ENCODE data around the gene USP6NL.

USP6NL gene

DNA sequence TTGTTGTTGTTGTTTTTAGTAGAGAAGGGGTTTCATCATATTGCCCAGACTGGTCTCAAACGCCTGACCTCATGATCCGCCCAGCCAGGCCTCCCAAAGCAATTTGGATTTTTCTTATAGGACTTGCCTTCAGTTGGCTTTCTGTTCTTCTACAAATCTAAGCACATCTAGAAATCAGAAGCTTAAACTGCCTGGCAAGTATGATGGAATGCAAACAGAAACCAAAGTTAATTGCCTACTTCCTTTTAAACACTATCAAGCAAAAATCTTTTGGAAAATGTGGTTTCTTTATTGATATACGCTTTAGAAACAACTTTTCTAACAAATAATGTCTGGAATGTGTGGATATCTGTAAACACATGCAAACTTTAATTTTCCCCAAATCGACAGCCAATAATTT is 64.9 kb downstream of the USP6NL start:
- H2AK5ac ChIP-seq (ENCODE audit: low read depth, low read length) = no peak overlapping the region
- no peak overlapping the region for H3K4me3 ChIP-seq (ENCODE audit: low read length in 2 of 2)
- H3K27me3 ChIP-seq (ENCODE audit: control insufficient read depth in 3 of 3, insufficient read depth in 3 of 3, low read depth in 1 of 3, low read length in 3 of 3) = no peaks in the 10 kb centered on the region
- no peak overlapping the region for H2BK5ac ChIP-seq (ENCODE audit: low read length)
- no peak overlapping the region for H2BK120ac ChIP-seq (ENCODE audit: low read depth, low read length)
- no peak overlapping the region for H3K23ac ChIP-seq (ENCODE audit: low read depth, low read length, poor library complexity)
- peaks cover 0 to 2% of the 10 kb centered on the region in 2 donors for H3K4me1 ChIP-seq (ENCODE audit: control insufficient read depth in 2 of 2, insufficient read depth in 1 of 2, low read depth in 1 of 2, low read length in 2 of 2)
- no peak overlapping the region for H3K27ac ChIP-seq (replicated peaks; ENCODE audit: low read length)
- H3K14ac ChIP-seq (ENCODE audit: low read length) = no peak overlapping the region
- no peak overlapping the region for H3K9ac ChIP-seq (ENCODE audit: low read depth, low read length, poor library complexity)
- peaks cover 4% of the 10 kb centered on the region for H3K79me1 ChIP-seq (ENCODE audit: low read depth, low read length)
- H4K91ac ChIP-seq (ENCODE audit: low read depth, low read length, poor library complexity) = no peak overlapping the region
- no peak overlapping the region for H4K8ac ChIP-seq (ENCODE audit: low read depth, low read length)
- no CpG with 5 or more reads among the region's 4 CpGs for WGBS, 2 donors (ENCODE audit: extremely low coverage in 2 of 2, insufficient read length in 2 of 2, insufficient replicate concordance in 1 of 2)
- no peak overlapping the region for H2BK15ac ChIP-seq (ENCODE audit: low read length)
- no peak overlapping the region for H3K4me2 ChIP-seq (ENCODE audit: insufficient read depth, low read length, poor library complexity, severe bottlenecking)
- H2BK12ac ChIP-seq (ENCODE audit: low read length) = no peak overlapping the region
- H2AFZ ChIP-seq (ENCODE audit: low read length) = no peak overlapping the region
- H3K36me3 ChIP-seq (replicated peaks in 1 of 2; ENCODE audit: control insufficient read depth in 2 of 2, insufficient read depth in 2 of 2, low read length in 2 of 2) = no peaks in the 10 kb centered on the region
- H3K4ac ChIP-seq (ENCODE audit: low read length) = no peak overlapping the region
- H3K9me3 ChIP-seq (replicated peaks in 1 of 2; ENCODE audit: control insufficient read depth in 2 of 2, insufficient read depth in 1 of 2, low read depth in 1 of 2, low read length in 2 of 2) = peaks cover 0 to 3% of the 10 kb centered on the region in 2 donors
- no peak for DNase-seq (ENCODE audit: low spot score)
- no peak overlapping the region for H3K18ac ChIP-seq (ENCODE audit: low read length)

DNA sequence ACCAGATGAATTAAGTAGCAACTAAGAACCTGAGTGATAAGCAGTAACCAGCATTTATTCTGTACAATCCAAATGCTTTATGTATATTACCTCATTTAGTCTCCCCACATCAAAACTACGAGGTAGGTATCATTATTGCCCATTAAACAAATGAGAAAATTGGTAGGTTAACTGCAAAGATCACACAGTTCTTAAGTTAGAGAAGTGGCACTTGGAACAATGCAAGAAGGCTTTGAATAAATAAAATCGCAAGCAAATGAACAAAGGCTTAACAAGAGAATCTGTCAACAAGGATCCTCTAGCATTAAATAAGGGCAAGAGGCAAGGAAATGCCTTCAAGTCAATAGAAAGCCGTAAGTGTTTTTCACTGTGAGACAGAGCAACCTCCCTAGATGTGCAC is 70.2 kb downstream of the USP6NL start:
- H3K4me3 ChIP-seq (ENCODE audit: low read length in 2 of 2) = no peak overlapping the region
- H3K4me1 ChIP-seq (ENCODE audit: control insufficient read depth in 2 of 2, insufficient read depth in 1 of 2, low read depth in 1 of 2, low read length in 2 of 2) = peaks cover 0 to 8% of the 10 kb centered on the region in 2 donors
- no peaks in the 10 kb centered on the region for H3K9me3 ChIP-seq (replicated peaks in 1 of 2; ENCODE audit: control insufficient read depth in 2 of 2, insufficient read depth in 1 of 2, low read depth in 1 of 2, low read length in 2 of 2)
- no peak overlapping the region for H2AFZ ChIP-seq (ENCODE audit: low read length)
- H3K36me3 ChIP-seq (replicated peaks in 1 of 2; ENCODE audit: control insufficient read depth in 2 of 2, insufficient read depth in 2 of 2, low read length in 2 of 2) = peaks cover 0 to 2% of the 10 kb centered on the region in 2 donors
- H4K8ac ChIP-seq (ENCODE audit: low read depth, low read length) = no peak overlapping the region
- H3K18ac ChIP-seq (ENCODE audit: low read length) = no peak overlapping the region
- no peak overlapping the region for H2BK5ac ChIP-seq (ENCODE audit: low read length)
- H2BK12ac ChIP-seq (ENCODE audit: low read length) = no peak overlapping the region
- H3K27me3 ChIP-seq (ENCODE audit: control insufficient read depth in 3 of 3, insufficient read depth in 3 of 3, low read depth in 1 of 3, low read length in 3 of 3) = no peaks in the 10 kb centered on the region
- no peak overlapping the region for H3K27ac ChIP-seq (replicated peaks; ENCODE audit: low read length)
- no peak overlapping the region for H3K4me2 ChIP-seq (ENCODE audit: insufficient read depth, low read length, poor library complexity, severe bottlenecking)
- no peak overlapping the region for H4K91ac ChIP-seq (ENCODE audit: low read depth, low read length, poor library complexity)
- no CpG with 5 or more reads among the region's 3 CpGs for WGBS, 2 donors (ENCODE audit: extremely low coverage in 2 of 2, insufficient read length in 2 of 2, insufficient replicate concordance in 1 of 2)
- no peak overlapping the region for H3K14ac ChIP-seq (ENCODE audit: low read length)
- no peak overlapping the region for H3K9ac ChIP-seq (ENCODE audit: low read depth, low read length, poor library complexity)
- peaks cover 10% of the 10 kb centered on the region for H3K79me1 ChIP-seq (ENCODE audit: low read depth, low read length)
- H3K23ac ChIP-seq (ENCODE audit: low read depth, low read length, poor library complexity) = no peak overlapping the region
- no peak overlapping the region for H2AK5ac ChIP-seq (ENCODE audit: low read depth, low read length)
- no peak overlapping the region for H2BK120ac ChIP-seq (ENCODE audit: low read depth, low read length)
- no peak overlapping the region for H2BK15ac ChIP-seq (ENCODE audit: low read length)
- H3K4ac ChIP-seq (ENCODE audit: low read length) = no peak overlapping the region
- no peak for DNase-seq (ENCODE audit: low spot score)

DNA sequence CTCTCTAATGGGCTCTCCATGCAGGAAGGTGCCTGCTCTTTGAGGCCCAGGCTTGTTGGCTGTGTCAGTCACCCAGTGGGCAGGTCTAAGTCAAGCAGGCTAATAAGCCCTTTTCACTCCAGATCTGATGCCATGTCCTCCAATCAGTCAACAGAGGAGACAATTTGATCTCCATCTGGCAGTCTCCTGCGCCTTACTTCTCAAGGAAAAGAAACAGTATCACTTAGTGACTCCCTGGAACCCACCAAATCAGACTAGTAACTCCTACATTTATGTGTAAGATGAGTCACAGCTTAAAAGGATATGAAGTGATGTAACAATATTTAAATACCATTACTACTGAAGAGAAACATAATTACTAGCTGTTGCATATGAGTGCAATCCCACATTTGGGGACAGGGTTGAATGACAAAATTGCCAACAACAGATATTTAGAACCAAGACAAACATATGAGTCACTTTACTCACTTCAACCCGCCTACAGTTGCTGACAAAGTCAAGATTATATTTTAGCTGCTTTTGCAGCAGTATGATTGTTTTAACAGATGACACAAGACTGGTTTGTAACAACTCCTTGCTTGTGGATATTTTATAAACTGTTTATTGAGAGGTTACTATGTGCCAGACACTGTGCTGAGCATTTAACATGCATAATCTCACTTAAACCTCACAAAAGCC is 72.1 kb downstream of the USP6NL start:
- H3K9me3 ChIP-seq (replicated peaks in 1 of 2; ENCODE audit: control insufficient read depth in 2 of 2, insufficient read depth in 1 of 2, low read depth in 1 of 2, low read length in 2 of 2) = no peaks in the 10 kb centered on the region
- DNase-seq (ENCODE audit: low spot score) = no peak
- H3K9ac ChIP-seq (ENCODE audit: low read depth, low read length, poor library complexity) = no peak overlapping the region
- peaks cover 0 to 13% of the 10 kb centered on the region in 2 donors for H3K4me1 ChIP-seq (ENCODE audit: control insufficient read depth in 2 of 2, insufficient read depth in 1 of 2, low read depth in 1 of 2, low read length in 2 of 2)
- H3K4me3 ChIP-seq (ENCODE audit: low read length in 2 of 2) = no peak overlapping the region
- no peak overlapping the region for H2BK120ac ChIP-seq (ENCODE audit: low read depth, low read length)
- WGBS, 2 donors (ENCODE audit: extremely low coverage in 2 of 2, insufficient read length in 2 of 2, insufficient replicate concordance in 1 of 2) = no CpG with 5 or more reads among the region's 2 CpGs
- H4K91ac ChIP-seq (ENCODE audit: low read depth, low read length, poor library complexity) = no peak overlapping the region
- H2AK5ac ChIP-seq (ENCODE audit: low read depth, low read length) = no peak overlapping the region
- no peak overlapping the region for H2BK5ac ChIP-seq (ENCODE audit: low read length)
- H3K27me3 ChIP-seq (ENCODE audit: control insufficient read depth in 3 of 3, insufficient read depth in 3 of 3, low read depth in 1 of 3, low read length in 3 of 3) = no peaks in the 10 kb centered on the region
- H2BK12ac ChIP-seq (ENCODE audit: low read length) = no peak overlapping the region
- no peak overlapping the region for H3K14ac ChIP-seq (ENCODE audit: low read length)
- H3K23ac ChIP-seq (ENCODE audit: low read depth, low read length, poor library complexity) = peak overlapping the region; percentile 66
- no peak overlapping the region for H2AFZ ChIP-seq (ENCODE audit: low read length)
- no peak overlapping the region for H2BK15ac ChIP-seq (ENCODE audit: low read length)
- H3K79me1 ChIP-seq (ENCODE audit: low read depth, low read length) = peaks cover 7% of the 10 kb centered on the region
- H3K27ac ChIP-seq (replicated peaks; ENCODE audit: low read length) = no peak overlapping the region
- H3K4ac ChIP-seq (ENCODE audit: low read length) = no peak overlapping the region
- no peak overlapping the region for H3K4me2 ChIP-seq (ENCODE audit: insufficient read depth, low read length, poor library complexity, severe bottlenecking)
- peak overlapping the region; percentile 59 for H3K18ac ChIP-seq (ENCODE audit: low read length)
- peaks cover 0 to 2% of the 10 kb centered on the region in 2 donors for H3K36me3 ChIP-seq (replicated peaks in 1 of 2; ENCODE audit: control insufficient read depth in 2 of 2, insufficient read depth in 2 of 2, low read length in 2 of 2)
- no peak overlapping the region for H4K8ac ChIP-seq (ENCODE audit: low read depth, low read length)

DNA sequence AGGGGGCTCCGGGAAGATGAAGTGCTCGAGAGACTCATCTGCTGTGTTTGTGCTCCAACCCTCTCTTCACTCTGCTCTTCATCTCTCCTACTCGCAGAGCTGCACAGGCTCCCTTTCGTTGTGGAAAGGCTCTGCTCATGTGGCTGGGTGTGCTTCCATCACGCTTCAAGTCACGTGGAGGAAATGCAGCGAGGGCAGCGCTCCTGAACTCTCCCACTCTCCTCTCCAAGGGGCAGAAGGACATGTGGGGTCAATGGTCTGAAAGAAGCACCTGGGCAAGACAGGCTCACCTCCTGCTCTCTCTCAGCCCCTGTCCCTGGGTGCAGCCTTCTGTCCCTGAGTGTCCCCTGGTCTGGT is 72.6 kb downstream of the USP6NL start:
- H3K79me1 ChIP-seq (ENCODE audit: low read depth, low read length) = peaks cover 7% of the 10 kb centered on the region

More for the DNA sequence above, 72.6 kb downstream of the USP6NL start:
- Histone ChIP-seq H2BK5ac (ENCODE audit: low read length) (no peak overlapping the region), H3K9ac (ENCODE audit: low read depth, low read length, poor library complexity) (no peak overlapping the region), H2AK5ac (ENCODE audit: low read depth, low read length) (no peak overlapping the region), H3K4me2 (ENCODE audit: insufficient read depth, low read length, poor library complexity, severe bottlenecking) (no peak overlapping the region), H3K4me3 (ENCODE audit: low read length in 2 of 2) (no peak overlapping the region), H3K27ac (replicated peaks; ENCODE audit: low read length) (peak overlapping the region; percentile 44), H4K8ac (ENCODE audit: low read depth, low read length) (no peak overlapping the region), H3K9me3 (replicated peaks in 1 of 2; ENCODE audit: control insufficient read depth in 2 of 2, insufficient read depth in 1 of 2, low read depth in 1 of 2, low read length in 2 of 2) (no peaks in the 10 kb centered on the region), H3K23ac (ENCODE audit: low read depth, low read length, poor library complexity) (peak overlapping the region; percentile 66), H4K91ac (ENCODE audit: low read depth, low read length, poor library complexity) (no peak overlapping the region), H3K4me1 (ENCODE audit: control insufficient read depth in 2 of 2, insufficient read depth in 1 of 2, low read depth in 1 of 2, low read length in 2 of 2) (peaks cover 0 to 13% of the 10 kb centered on the region in 2 donors), H2BK120ac (ENCODE audit: low read depth, low read length) (no peak overlapping the region), H3K18ac (ENCODE audit: low read length) (peak overlapping the region; percentile 59), H3K27me3 (ENCODE audit: control insufficient read depth in 3 of 3, insufficient read depth in 3 of 3, low read depth in 1 of 3, low read length in 3 of 3) (no peaks in the 10 kb centered on the region), H2BK12ac (ENCODE audit: low read length) (no peak overlapping the region), H2BK15ac (ENCODE audit: low read length) (no peak overlapping the region), H2AFZ (ENCODE audit: low read length) (no peak overlapping the region), H3K4ac (ENCODE audit: low read length) (no peak overlapping the region), H3K14ac (ENCODE audit: low read length) (no peak overlapping the region), H3K36me3 (replicated peaks in 1 of 2; ENCODE audit: control insufficient read depth in 2 of 2, insufficient read depth in 2 of 2, low read length in 2 of 2) (peaks cover 0 to 2% of the 10 kb centered on the region in 2 donors)
- no peak for DNase-seq (ENCODE audit: low spot score)
- WGBS, 2 donors (ENCODE audit: extremely low coverage in 2 of 2, insufficient read length in 2 of 2, insufficient replicate concordance in 1 of 2) = no CpG with 5 or more reads among the region's 8 CpGs
